Urothelium cell line (cell line): ENCODE data around the gene ZNF407.

ENCODE experiments used
- DNase-seq: peaks from one replicate; pipeline ENCODE4 v3.0.0; 2011; ENCODE audit warnings: low spot score, mixed read lengths
- FAIRE-seq: peaks from 2 replicates; lab custom pipeline; 2011; peaks lifted over from hg19 to GRCh38; lab: Jason Lieb, UNC

ZNF407 gene

GRCh38 chr18:74784752-74785151 is 187.1 kb downstream of the ZNF407 start:
- FAIRE-seq, result no peak

DNA sequence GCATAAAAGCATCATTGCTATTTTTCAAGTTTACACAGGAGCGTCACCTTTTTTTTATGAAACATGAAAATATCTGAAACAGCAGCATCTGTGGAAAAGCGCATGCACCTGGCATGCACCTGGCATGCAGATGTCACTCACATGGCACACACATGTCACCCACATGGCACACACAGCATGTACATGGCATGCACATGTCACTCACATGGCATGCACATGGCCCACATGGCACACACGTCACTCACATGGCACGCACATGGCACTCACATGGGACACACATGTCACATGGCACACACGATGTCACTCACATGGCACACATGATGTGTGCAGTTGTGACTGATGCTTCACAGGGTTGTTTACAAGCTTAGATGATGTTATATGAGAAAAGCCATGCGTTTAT is 188.0 kb downstream of the ZNF407 start:
- DNase-seq, result no peak
- peak; percentile 62 for FAIRE-seq

More at GRCh38 chr18:74784752-74785151, 187.1 kb downstream of the ZNF407 start:
- DNase-seq, result no peak

GRCh38 chr18:74788657-74789056 is 191.0 kb downstream of the ZNF407 start:
- DNase-seq (no peak), FAIRE-seq (no peak)

DNA sequence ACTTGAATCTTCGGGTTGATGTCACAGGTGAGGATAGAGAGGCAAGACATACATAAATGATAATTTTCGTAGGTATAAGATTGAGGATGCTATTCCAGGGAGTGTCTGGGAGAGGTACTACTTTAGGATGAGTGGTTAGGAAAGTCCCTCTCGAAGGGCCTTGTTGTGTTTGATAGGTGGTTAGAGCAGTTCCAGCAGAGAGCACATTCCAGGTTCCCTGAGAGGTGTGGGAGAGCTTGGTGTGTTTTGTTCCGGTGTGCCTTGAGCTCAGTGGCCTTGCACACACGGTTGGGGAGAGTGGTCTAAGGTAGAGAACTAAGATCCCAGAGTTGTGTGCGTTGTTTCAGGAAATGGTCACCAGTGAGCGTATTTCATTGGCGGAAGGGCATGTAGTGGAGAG is 191.4 kb downstream of the ZNF407 start:
- FAIRE-seq (no peak), DNase-seq (no peak)

DNA sequence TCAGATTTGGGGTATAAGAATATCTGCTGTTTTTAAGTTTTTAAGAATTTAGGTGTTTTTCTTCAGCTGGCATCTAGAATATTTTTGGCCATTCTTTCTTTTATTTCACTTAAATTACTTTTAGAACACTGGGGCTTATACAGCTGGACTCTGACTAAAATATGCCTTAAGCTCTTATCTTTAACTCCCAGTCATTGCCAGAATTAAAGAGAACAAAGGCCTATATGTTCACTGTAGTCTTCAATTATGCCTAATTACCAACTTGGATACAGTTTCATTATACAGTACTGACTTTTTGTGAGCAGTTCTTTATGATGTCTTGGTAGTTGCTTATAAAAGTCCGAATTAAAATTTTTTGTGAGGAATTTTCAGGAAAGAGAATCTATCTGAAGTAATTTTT is 192.8 kb downstream of the ZNF407 start:
- DNase-seq (no peak), FAIRE-seq (no peak)

DNA sequence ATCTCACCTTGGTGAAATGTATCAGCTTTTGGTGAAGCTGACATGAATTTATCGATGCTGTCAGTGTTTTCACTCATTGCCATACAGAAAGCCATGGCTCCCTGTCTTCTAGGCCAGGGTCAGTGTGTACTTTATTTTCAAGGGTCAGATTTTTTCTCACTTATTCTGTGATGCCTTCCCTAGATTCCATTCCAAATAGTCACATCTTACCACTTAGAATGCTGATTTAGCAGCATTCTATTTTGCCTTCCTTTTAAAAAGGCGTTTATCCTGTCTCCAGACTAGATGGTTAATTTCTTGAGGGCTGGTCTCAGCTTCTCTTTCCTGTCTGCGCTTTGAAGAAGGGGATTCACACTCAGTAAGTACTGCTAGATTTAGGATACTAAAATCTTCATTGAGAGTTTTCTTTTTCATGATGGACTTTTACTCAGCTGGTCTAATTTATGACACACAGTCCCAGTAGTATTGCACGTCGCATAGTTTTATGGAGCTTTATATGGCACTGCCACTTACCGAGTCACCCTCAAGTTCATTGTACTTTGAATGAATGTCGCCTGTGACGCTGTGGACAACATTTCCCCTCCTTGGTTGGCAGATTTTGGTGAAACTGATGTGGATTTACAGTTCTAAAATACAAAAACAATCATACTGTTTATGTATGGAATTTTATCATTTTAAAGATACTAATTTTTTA is 194.0 kb downstream of the ZNF407 start:
- FAIRE-seq (no peak), DNase-seq (no peak)

GRCh38 chr18:74793746-74794145 is 196.1 kb downstream of the ZNF407 start:
- DNase-seq (no peak), FAIRE-seq (no peak)

- FAIRE-seq, result no peak
- DNase-seq, result no peak
Observed at GRCh38 chr18:74795751-74796150, 198.1 kb downstream of the ZNF407 start.

- DNase-seq (no peak), FAIRE-seq (no peak)
Observed at GRCh38 chr18:74796211-74796610, 198.5 kb downstream of the ZNF407 start.

DNA sequence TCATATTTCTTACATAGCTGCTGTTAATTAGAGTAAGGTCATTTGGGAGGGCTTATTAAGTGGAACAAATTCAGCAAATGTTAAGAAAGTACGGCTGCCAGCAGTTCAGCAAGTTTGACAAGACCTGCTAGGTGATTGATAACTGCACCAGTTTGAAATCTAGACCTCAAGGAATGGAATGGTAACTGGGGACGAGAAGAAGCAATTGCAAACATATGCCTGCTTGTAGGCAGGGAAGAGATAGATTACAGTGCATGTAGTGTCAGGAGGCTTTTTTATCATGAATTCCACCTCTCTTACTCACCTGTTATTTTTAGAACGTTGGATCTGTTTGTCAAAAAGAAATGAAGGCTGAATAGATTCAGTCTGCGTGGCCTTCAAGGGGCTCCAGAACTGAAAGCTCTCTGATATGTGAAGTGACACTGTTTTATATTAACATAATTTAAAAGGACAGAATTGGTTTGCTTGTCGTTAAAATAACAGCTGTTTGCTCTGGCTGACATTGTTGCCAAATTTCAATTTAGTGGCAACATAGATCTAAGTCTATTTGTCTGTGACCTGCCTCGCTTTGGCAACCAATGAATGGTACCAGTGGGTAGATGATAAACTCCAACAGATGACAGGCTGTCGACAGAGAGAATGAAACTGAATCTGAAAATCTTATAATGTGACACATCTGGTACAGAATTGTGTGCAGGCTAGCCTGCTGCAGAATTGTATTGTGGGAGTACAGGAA is 199.3 kb downstream of the ZNF407 start:
- FAIRE-seq, result no peak
- DNase-seq, result peak; percentile 46

DNA sequence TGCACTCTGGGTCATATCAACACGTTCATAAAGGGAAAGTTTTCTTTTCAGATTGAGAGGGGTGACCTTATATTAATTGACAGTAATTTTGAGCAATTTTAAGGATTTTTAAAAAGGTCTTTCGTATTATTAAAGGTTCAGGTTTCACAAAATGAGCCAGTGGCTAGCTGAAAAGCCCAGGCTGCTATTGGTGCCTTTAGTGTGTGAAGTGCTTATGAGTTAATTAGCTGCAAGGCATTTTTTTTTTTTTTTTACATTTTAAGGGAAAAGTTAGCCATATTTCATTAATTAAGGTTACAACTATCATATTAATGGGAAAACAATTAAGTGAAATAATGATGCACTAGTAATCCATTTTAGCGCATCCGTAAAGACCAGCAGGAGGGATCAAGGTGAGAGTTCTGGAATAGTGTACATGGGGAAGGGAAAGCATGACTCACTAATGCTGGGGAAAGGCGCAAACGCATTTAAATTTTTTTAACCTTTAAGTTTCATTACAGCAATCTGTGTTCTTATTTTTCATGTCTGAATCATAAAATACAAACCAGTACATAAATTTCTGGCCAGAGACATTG is 200.0 kb downstream of the ZNF407 start:
- no peak for DNase-seq
- no peak for FAIRE-seq

GRCh38 chr18:74799542-74799941 is 201.9 kb downstream of the ZNF407 start:
- no peak for FAIRE-seq
- DNase-seq, result no peak

DNA sequence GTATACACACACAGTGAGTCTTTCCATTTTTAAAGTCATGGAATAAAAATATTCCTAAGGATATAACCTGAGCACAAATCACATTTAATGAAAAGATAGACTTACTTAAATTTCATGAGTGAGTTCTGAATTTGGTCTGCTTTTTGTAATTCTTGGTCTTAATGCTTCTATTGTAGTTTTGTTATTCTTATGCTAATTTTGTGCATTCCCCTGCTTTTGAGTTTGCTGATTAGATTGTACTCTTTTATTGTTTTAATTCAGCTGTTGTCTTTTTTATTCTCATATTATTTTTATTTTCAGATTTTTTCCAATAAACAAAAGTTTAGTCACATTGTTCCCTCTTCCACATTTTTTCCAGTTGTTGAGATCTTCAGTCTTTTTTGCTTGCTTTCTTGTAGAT is 202.4 kb downstream of the ZNF407 start:
- FAIRE-seq (no peak), DNase-seq (no peak)

- DNase-seq, result no peak
- FAIRE-seq, result no peak
Observed at GRCh38 chr18:74803117-74803516, 205.4 kb downstream of the ZNF407 start.

DNA sequence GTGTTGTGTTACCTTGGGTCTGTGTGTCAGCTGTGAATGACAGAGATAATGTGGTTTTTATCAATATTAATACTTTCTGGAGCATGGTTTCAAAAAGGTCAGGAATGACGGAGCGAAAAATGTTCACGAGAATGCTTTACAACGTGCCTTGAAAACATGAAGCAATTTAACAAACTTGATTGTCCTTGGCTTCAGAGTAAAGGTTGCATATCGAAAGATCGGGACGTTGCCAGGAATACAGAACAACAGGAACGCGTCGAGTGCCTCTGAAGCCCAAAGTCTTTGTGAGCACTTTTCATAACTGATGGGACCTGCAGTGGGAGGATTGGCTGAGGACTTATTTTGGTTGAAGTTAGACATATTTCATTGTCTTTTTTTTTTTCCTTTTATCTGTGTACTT is 206.1 kb downstream of the ZNF407 start:
- FAIRE-seq (no peak), DNase-seq (no peak)

GRCh38 chr18:74804677-74805076 is 207.0 kb downstream of the ZNF407 start:
- DNase-seq (no peak), FAIRE-seq (no peak)

DNA sequence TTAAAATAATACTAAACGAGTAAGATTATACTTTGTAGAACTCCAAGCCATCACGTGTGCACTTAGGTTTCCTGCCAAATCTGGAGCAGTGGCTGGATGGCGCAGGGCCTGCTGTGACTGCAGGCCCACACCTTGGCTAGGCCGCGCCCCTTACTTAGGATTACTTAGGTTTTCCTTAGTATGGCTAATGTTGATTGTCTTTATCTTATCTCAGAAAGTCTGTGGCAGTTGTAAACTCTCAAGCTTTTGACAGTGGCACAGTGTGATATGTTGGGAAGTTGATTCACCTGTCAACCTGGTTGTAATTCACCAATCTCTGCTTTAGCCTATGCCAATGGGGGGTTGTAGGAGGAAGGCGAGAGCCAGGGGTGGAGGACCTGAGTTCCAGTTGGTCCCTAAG is 208.4 kb downstream of the ZNF407 start:
- FAIRE-seq (no peak), DNase-seq (no peak)

GRCh38 chr18:74806700-74807416 is 209.2 kb downstream of the ZNF407 start:
- DNase-seq (peak; percentile 65), FAIRE-seq (no peak)

DNA sequence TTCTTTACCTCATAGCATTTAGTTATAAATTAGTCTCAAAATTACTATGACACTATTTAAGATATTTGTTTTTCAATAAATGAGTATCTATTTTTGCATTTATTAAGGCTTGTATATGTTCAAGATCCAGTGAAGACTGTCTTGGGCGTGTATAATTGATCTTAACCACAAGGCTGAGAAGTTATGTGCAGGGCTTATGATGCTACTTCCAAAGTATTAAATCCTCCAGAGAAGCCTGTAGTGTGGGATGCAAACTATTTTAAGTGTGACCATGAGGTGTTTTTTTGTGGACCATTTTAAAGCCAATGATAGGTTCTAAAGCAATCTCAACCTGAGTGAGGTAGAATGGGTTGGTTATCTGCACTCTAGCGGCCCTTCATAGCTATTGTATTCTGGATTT is 219.9 kb downstream of the ZNF407 start:
- FAIRE-seq, result no peak
- DNase-seq, result no peak

GRCh38 chr18:74818516-74819175 is 221.0 kb downstream of the ZNF407 start:
- DNase-seq (no peak), FAIRE-seq (no peak)
